Measurements from ENCODE around the gene GLRA3. TPM values are rescaled to one million over a fixed set of nuclear protein-coding genes. Genes with fewer than 3 reads are reported as not detected.

GLRA3 gene
- total RNA-seq, 6 experiments from 2014 or later: not detected

DNA sequence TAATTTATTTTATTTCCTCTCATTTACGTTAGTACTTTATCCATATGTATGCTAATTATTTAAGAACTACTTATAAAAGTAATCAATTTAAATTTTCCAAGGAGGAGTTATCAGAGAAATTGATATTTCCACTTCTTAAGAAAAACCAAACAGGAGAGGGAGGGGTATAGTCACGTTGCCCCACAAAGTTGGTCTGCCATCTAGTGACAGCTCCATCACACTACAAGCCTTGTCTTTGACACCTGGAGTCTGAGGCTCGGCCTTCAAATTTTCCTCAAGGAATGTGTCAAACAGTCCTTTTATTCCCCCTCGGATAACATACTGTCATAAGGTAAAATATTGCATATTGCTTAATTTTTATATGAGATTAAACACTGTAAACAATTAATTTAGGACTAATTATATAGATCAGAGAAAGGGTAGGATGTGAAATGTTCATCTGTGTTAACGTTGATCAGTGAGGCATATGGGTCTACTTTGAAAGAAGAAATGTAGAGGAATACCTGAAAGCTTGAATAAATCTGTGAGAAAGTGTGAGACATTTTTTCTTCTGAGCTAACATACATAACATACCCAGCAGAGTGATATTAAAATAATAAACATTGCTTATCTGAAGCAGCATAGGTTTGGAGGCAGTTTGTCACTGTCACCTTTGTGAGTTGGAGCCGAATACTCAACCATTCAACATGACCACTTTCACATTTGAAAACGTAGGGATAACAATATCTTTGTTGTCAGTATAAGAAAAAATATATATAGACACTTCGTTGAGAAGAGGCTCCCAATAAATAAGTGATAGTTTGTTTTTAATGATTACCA, 114.4 kb downstream of the GLRA3 start:
- Histone ChIP-seq H3K27me3 (no peaks in the 10 kb centered on the region), H3K36me3 (no peaks in the 10 kb centered on the region), H3K4me3 (no peak overlapping the region), H3K9me3 (no peaks in the 10 kb centered on the region), H3K4me1 (no peaks in the 10 kb centered on the region), H3K27ac (no peak overlapping the region)
- ATAC-seq: peak; percentile 81 to 82 (median 82)
- TF ChIP-seq POLR2A (IDR thresholded peaks at IDR 0.05) (no peak), CTCF (IDR thresholded peaks at IDR 0.05) (peak; percentile 39 to 77 (median 73))
- WGBS (ENCODE audit: insufficient coverage, low coverage, low lambda C conversion rate, missing lambda C conversion rate): 24% methylated on average over 8 of the region's 8 CpGs
- no peak for DNase-seq
- intact Hi-C loops (cut with DNase I): no loop called here

- no peak overlapping the region for H3K4me3 ChIP-seq
- no peak overlapping the region for H3K27ac ChIP-seq
- WGBS (ENCODE audit: insufficient coverage, low coverage, low lambda C conversion rate, missing lambda C conversion rate): 35% methylated on average over 2 of the region's 2 CpGs
- H3K27me3 ChIP-seq: no peaks in the 10 kb centered on the region
- no peak for ATAC-seq
- DNase-seq: no peak
- H3K36me3 ChIP-seq: no peaks in the 10 kb centered on the region
- intact Hi-C loops (cut with DNase I): no loop called here
- TF ChIP-seq POLR2A (IDR thresholded peaks at IDR 0.05) (no peak), CTCF (IDR thresholded peaks at IDR 0.05) (no peak)
- H3K9me3 ChIP-seq: no peaks in the 10 kb centered on the region
- H3K4me1 ChIP-seq: no peaks in the 10 kb centered on the region
These were observed 115.2 kb downstream of the GLRA3 start for GRCh38 chr4:174713821-174714220.

DNA sequence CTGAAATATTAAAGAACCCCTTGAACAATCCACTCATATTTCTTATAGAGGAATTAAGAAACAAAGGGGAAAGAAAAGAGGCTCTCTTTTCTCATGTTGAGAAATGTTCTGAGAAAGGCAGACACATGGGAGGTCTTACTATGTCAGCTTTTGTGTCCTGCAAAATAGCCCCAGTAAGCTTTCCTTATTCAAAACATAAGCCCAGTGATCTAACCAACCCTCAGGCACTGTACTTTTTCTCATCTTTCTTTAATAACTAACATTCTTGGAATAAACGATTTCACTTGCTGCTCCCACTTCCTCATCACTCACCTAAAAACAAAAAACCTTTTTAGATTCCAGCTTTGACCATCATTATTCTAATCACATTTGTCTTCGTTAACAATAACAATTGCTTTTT, 115.9 kb downstream of the GLRA3 start:
- TF ChIP-seq POLR2A (IDR thresholded peaks at IDR 0.05): no peak
- no peak for TF ChIP-seq CTCF (IDR thresholded peaks at IDR 0.05)
- Histone ChIP-seq H3K9me3 (no peaks in the 10 kb centered on the region), H3K27ac (no peak overlapping the region), H3K36me3 (no peaks in the 10 kb centered on the region), H3K4me3 (no peak overlapping the region), H3K4me1 (no peaks in the 10 kb centered on the region), H3K27me3 (no peaks in the 10 kb centered on the region)
- ATAC-seq: no peak
- intact Hi-C loops (cut with DNase I): no loop called here
- no peak for DNase-seq
- 44% methylated on average over 2 of the region's 2 CpGs for WGBS (ENCODE audit: insufficient coverage, low coverage, low lambda C conversion rate, missing lambda C conversion rate)

GRCh38 chr4:174709526-174709925, 119.5 kb downstream of the GLRA3 start:
- Histone ChIP-seq H3K4me1 (no peaks in the 10 kb centered on the region), H3K27ac (no peak overlapping the region), H3K4me3 (no peak overlapping the region), H3K9me3 (no peaks in the 10 kb centered on the region), H3K36me3 (no peaks in the 10 kb centered on the region), H3K27me3 (no peaks in the 10 kb centered on the region)
- 23% methylated on average over 3 of the region's 3 CpGs for WGBS (ENCODE audit: insufficient coverage, low coverage, low lambda C conversion rate, missing lambda C conversion rate)
- intact Hi-C loops (cut with DNase I): no loop called here
- no peak for ATAC-seq
- DNase-seq: no peak
- no peak for TF ChIP-seq CTCF (IDR thresholded peaks at IDR 0.05)
- no peak for TF ChIP-seq POLR2A (IDR thresholded peaks at IDR 0.05)
